Nephron progenitor cell (in vitro differentiated cells): ENCODE results near the gene TROAP.

Source experiments
- DNase-seq: peaks from one replicate; pipeline ENCODE4 v3.0.0; 2021
- H3K27ac Mint-ChIP-seq: 2 replicates; pipeline ENCODE4 v1.8.0; 2021; ENCODE audit warnings: mild to moderate bottlenecking, moderate library complexity, mixed read lengths
- H3K27me3 Mint-ChIP-seq: 2 replicates; pipeline ENCODE4 v1.8.0; 2021; ENCODE audit warnings: mild to moderate bottlenecking, low read depth, mixed read lengths; ENCODE audit not compliant: poor library complexity
- H3K36me3 Mint-ChIP-seq: 2 replicates; pipeline ENCODE4 v1.8.0; 2021; ENCODE audit warnings: low read depth, mixed read lengths
- H3K4me1 Mint-ChIP-seq: 2 replicates; pipeline ENCODE4 v1.8.0; 2021; ENCODE audit warnings: mixed read lengths
- H3K4me3 Mint-ChIP-seq: 2 replicates; pipeline ENCODE4 v1.8.0; 2021; ENCODE audit warnings: mild to moderate bottlenecking, moderate library complexity, mixed read lengths
- H3K9me3 Mint-ChIP-seq: 2 replicates; pipeline ENCODE4 v1.8.0; 2021; ENCODE audit warnings: mild to moderate bottlenecking, moderate library complexity, mixed read lengths
- CTCF ChIP-seq: fragments of 200-600 bp; sonication (generic); IDR thresholded peaks from 2 replicates; pipeline ENCODE4 v1.5.0; 2021; ENCODE audit warnings: antibody characterized with exemption

Gene TROAP

GRCh38 chr12:49322708-49323523 is at the start of gene TROAP:
Gene TROAP, plus strand, starts transcription at chr12:49323255. Its CDS starts 354 bp downstream, at chr12:49323609.
- TF ChIP-seq CTCF = no peak
- peaks cover 39% of the 10 kb centered on the region for H3K27me3 Mint-ChIP-seq
- H3K9me3 Mint-ChIP-seq = no peaks in the 10 kb centered on the region
- peak within 1 kb of the TSS; percentile 91 for H3K27ac Mint-ChIP-seq
- H3K4me3 Mint-ChIP-seq = peak within 1 kb of the TSS; percentile 99
- H3K4me1 Mint-ChIP-seq = peaks cover 25% of the 10 kb centered on the region
- peak; percentile 96 for DNase-seq
- peaks cover 16% of the 10 kb centered on the region for H3K36me3 Mint-ChIP-seq

GRCh38 chr12:49273726-49274395 is 49.2 kb upstream of the TROAP start:
- no peak for TF ChIP-seq CTCF
- no peak for DNase-seq
- H3K4me3 Mint-ChIP-seq = no peak overlapping the region
- H3K27me3 Mint-ChIP-seq = peaks cover 10% of the 10 kb centered on the region
- H3K36me3 Mint-ChIP-seq = peaks cover 37% of the 10 kb centered on the region
- no peak overlapping the region for H3K27ac Mint-ChIP-seq
- H3K9me3 Mint-ChIP-seq = no peaks in the 10 kb centered on the region
- no peaks in the 10 kb centered on the region for H3K4me1 Mint-ChIP-seq

GRCh38 chr12:49274396-49275069 is 48.5 kb upstream of the TROAP start:
- peaks cover 30% of the 10 kb centered on the region for H3K36me3 Mint-ChIP-seq
- H3K4me1 Mint-ChIP-seq = peaks cover 2% of the 10 kb centered on the region
- no peak overlapping the region for H3K4me3 Mint-ChIP-seq
- H3K27ac Mint-ChIP-seq = no peak overlapping the region
- H3K27me3 Mint-ChIP-seq = peaks cover 10% of the 10 kb centered on the region
- peaks cover 3% of the 10 kb centered on the region for H3K9me3 Mint-ChIP-seq
- DNase-seq = no peak
- no peak for TF ChIP-seq CTCF

GRCh38 chr12:49276304-49277290 is 46.5 kb upstream of the TROAP start:
- Mint-ChIP-seq H3K27me3 (peaks cover 10% of the 10 kb centered on the region), H3K27ac (peak overlapping the region; percentile 12), H3K36me3 (peaks cover 12% of the 10 kb centered on the region), H3K4me1 (peaks cover 15% of the 10 kb centered on the region), H3K4me3 (no peak overlapping the region), H3K9me3 (peaks cover 3% of the 10 kb centered on the region)
- no peak for TF ChIP-seq CTCF
- DNase-seq = no peak

GRCh38 chr12:49277466-49277865 is 45.6 kb upstream of the TROAP start:
- peaks cover 15% of the 10 kb centered on the region for H3K4me1 Mint-ChIP-seq
- DNase-seq = no peak
- H3K9me3 Mint-ChIP-seq = peaks cover 3% of the 10 kb centered on the region
- H3K27me3 Mint-ChIP-seq = peaks cover 10% of the 10 kb centered on the region
- H3K4me3 Mint-ChIP-seq = no peak overlapping the region
- peaks cover 9% of the 10 kb centered on the region for H3K36me3 Mint-ChIP-seq
- no peak for TF ChIP-seq CTCF
- H3K27ac Mint-ChIP-seq = no peak overlapping the region
